ENCODE results near the gene CERS5. TPM values are rescaled to one million over a fixed set of nuclear protein-coding genes. Genes with fewer than 3 reads are reported as not detected.
"Not testable (repeated sequence)": the region's sequence is repeated elsewhere in the genome, so short reads cannot be mapped to it uniquely, and the experiment has no call there.

Gene CERS5
- total RNA-seq, 1 donor from 2014 or later: 9.4 TPM

GRCh38 chr12:50087995-50088394, 79.2 kb downstream of the CERS5 start:
- intact Hi-C loops (cut with micrococcal nuclease): loop anchor here (5.0 kb wide), 1 partner anchor 89 kb away; no protein-coding TSS in a partner anchor
- no peak for ATAC-seq
- DNase-seq: no peak

- ATAC-seq (no peak), DNase-seq (no peak)
- intact Hi-C loops (cut with micrococcal nuclease): loop anchor here (5.0 kb wide), 1 partner anchor 90 kb away; no protein-coding TSS in a partner anchor
Measured at GRCh38 chr12:50087151-50087550, 80.0 kb downstream of the CERS5 start.

- intact Hi-C loops (cut with micrococcal nuclease): loop anchor here (5.0 kb wide), 1 partner anchor 91 kb away; no protein-coding TSS in a partner anchor
- DNase-seq: no peak
- ATAC-seq: no peak
Measured at GRCh38 chr12:50086148-50086547, 81.0 kb downstream of the CERS5 start.

- ATAC-seq: no peak
- DNase-seq: no peak
- intact Hi-C loops (cut with micrococcal nuclease): loop anchor here (5.0 kb wide), 1 partner anchor 92 kb away; no protein-coding TSS in a partner anchor
Measured at GRCh38 chr12:50085615-50086072, 81.5 kb downstream of the CERS5 start.

- peak; percentile 95 for DNase-seq
- intact Hi-C loops (cut with micrococcal nuclease): loop anchor here (5.0 kb wide), 1 partner anchor 92 kb away; no protein-coding TSS in a partner anchor
- ATAC-seq: peak; percentile 96
Measured at GRCh38 chr12:50084775-50085614, 82.2 kb downstream of the CERS5 start, which contains the start of gene SMARCD1. SMARCD1 (plus strand) TSS chr12:50085342; CDS start chr12:50085370, 28 bp downstream.

GRCh38 chr12:50084409-50084774, 82.8 kb downstream of the CERS5 start:
- intact Hi-C loops (cut with micrococcal nuclease); DNase-seq; ATAC-seq: not testable (repeated sequence)

- DNase-seq: no peak
- intact Hi-C loops (cut with micrococcal nuclease): no loop called here
- no peak for ATAC-seq
Measured at GRCh38 chr12:50083301-50083700, 83.9 kb downstream of the CERS5 start.

GRCh38 chr12:50082644-50083043, 84.5 kb downstream of the CERS5 start:
- intact Hi-C loops (cut with micrococcal nuclease): no loop called here
- no peak for DNase-seq
- no peak for ATAC-seq

GRCh38 chr12:50081096-50081808, 85.9 kb downstream of the CERS5 start:
- intact Hi-C loops (cut with micrococcal nuclease): no loop called here
- DNase-seq (no peak), ATAC-seq (no peak)

GRCh38 chr12:50079771-50080170, 87.4 kb downstream of the CERS5 start:
- no peak for DNase-seq
- intact Hi-C loops (cut with micrococcal nuclease): no loop called here
- no peak for ATAC-seq

Other genes with a start within 250 kb of the CERS5 start
- not detected for gene AQP2, start 216.6 kb downstream of the CERS5 start, total RNA-seq
- 0.40 TPM for gene AQP5, start 205.5 kb downstream of the CERS5 start, total RNA-seq
- gene AQP6, start 194.4 kb downstream of the CERS5 start, total RNA-seq: not detected
- gene RACGAP1, start 141.9 kb downstream of the CERS5 start, total RNA-seq: 3.4 TPM
- gene ASIC1, start 109.8 kb downstream of the CERS5 start, total RNA-seq: 0.99 TPM
- gene SMARCD1, start 82.0 kb downstream of the CERS5 start, total RNA-seq: 17.2 TPM
- 33.9 TPM for gene GPD1, start 63.4 kb downstream of the CERS5 start, total RNA-seq
- gene COX14, start 55.1 kb downstream of the CERS5 start, total RNA-seq: 237 TPM
- gene LIMA1, start 116.2 kb upstream of the CERS5 start, total RNA-seq: 15.0 TPM
- gene FAM186A, start 229.2 kb upstream of the CERS5 start, total RNA-seq: not detected
- gene LARP4, start 233.5 kb upstream of the CERS5 start, total RNA-seq: 55.6 TPM

Measured in left ventricle myocardium superior (tissue), 1 donor.